ENCODE data around the gene TMEM86B.
"Not testable (repeated sequence)": the region's sequence is repeated elsewhere in the genome, so short reads cannot be mapped to it uniquely, and the experiment has no call there.

The TMEM86B gene

GRCh38 chr19:55240713-55241020, 12.1 kb upstream of the TMEM86B start:
- no peak for DNase-seq

GRCh38 chr19:55239004-55239403, 10.4 kb upstream of the TMEM86B start:
- DNase-seq = no peak

GRCh38 chr19:55238030-55238429, 9.5 kb upstream of the TMEM86B start:
- no peak for DNase-seq

GRCh38 chr19:55232986-55233385, 4.4 kb upstream of the TMEM86B start:
- no peak for DNase-seq

GRCh38 chr19:55232286-55232602, 3.7 kb upstream of the TMEM86B start:
- DNase-seq = no peak

GRCh38 chr19:55231391-55232285, 3.1 kb upstream of the TMEM86B start:
- no peak for DNase-seq

GRCh38 chr19:55230780-55231179, 2.2 kb upstream of the TMEM86B start:
- no peak for DNase-seq

GRCh38 chr19:55230329-55230728, 1.8 kb upstream of the TMEM86B start:
- DNase-seq = no peak

- no peak for DNase-seq
Measured at GRCh38 chr19:55229789-55230182, 1.2 kb upstream of the TMEM86B start.

- no peak for DNase-seq
Measured at GRCh38 chr19:55229145-55229788, 704 bp upstream of the TMEM86B start.

GRCh38 chr19:55228015-55228391, 560 bp downstream of the TMEM86B start:
- DNase-seq = no peak

- no peak for DNase-seq
Measured at GRCh38 chr19:55227241-55228014, 1.1 kb downstream of the TMEM86B start.

GRCh38 chr19:55226788-55227187, 1.8 kb downstream of the TMEM86B start:
- no peak for DNase-seq

GRCh38 chr19:55226273-55226672, 2.3 kb downstream of the TMEM86B start:
- DNase-seq = no peak

- DNase-seq = no peak
Measured at GRCh38 chr19:55225415-55225958, 3.1 kb downstream of the TMEM86B start.

- DNase-seq = not testable (repeated sequence)
Measured at GRCh38 chr19:55224679-55225414, 3.7 kb downstream of the TMEM86B start.

- DNase-seq = no peak
Measured at GRCh38 chr19:55224038-55224665, 4.4 kb downstream of the TMEM86B start.

GRCh38 chr19:55223291-55224037, 5.1 kb downstream of the TMEM86B start:
- DNase-seq = no peak

- DNase-seq = no peak
Measured at GRCh38 chr19:55220525-55220924, 8.0 kb downstream of the TMEM86B start.

- DNase-seq = peak; percentile 99
Measured at GRCh38 chr19:55216461-55217198, 11.9 kb downstream of the TMEM86B start.

- no peak for DNase-seq
Measured at GRCh38 chr19:55213547-55213946, 15.0 kb downstream of the TMEM86B start.

Measured in DMS53 (cell line).